ENCODE results near the gene HBM. TPM values are rescaled to one million over a fixed set of nuclear protein-coding genes. Genes with fewer than 3 reads are reported as not detected.
"Not testable (repeated sequence)": the region's sequence is repeated elsewhere in the genome, so short reads cannot be mapped to it uniquely, and the experiment has no call there.

HBM gene
- total RNA-seq, 3 donors from 2014 or later (not counting 1 experiment from before 2014, with no cell fraction given), result not detected

DNA sequence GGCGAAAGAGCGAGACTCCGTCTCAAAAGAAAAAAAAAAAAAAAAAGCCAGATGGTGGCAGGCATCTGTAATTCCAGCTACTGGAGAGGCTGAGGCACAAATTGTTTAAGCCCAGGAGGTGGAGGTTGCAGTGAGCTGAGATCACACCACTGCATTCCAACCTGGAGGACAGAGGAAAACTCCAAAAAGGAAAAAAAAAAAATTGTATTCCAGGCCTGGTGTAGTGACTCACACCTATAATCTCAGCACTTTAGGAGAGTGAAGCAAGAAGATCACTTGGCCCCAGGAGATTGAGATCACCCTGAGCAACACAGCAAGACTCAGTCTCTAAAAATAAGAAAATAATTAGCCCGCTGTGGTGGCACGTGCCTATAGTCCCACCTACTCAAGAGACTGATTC lies 34.6 kb downstream of the HBM start:
- no peak for ATAC-seq

DNA sequence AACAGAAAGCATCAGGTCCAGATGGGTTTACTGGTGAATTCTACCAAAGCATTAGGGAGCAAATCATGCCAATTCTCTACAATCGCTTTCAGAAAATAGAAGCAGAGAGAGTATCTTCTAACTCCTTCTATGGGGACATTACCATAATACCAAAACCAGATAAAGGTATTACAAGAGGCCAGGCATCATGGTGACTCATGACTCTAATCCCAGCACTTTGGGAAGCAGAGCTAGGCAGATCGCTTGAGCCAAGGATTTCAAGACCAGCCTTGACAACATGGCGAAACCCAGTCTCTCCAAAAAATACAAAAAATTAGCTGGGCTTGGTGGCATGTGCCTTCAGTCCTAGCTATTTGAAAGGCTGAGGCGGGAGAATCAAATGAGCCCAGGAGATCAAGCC lies 37.5 kb downstream of the HBM start:
- Mint-ChIP-seq H3K4me3 (no peak overlapping the region), H3K4me1 (peaks cover 0 to 4% of the 10 kb centered on the region in 2 donors), H3K27ac (no peak overlapping the region), H3K36me3 (peaks cover 15% of the 10 kb centered on the region), H3K9me3 (no peaks in the 10 kb centered on the region), H3K27me3 (ENCODE audit: low read depth in 2 of 2) (no peaks in the 10 kb centered on the region)
- no peaks in the 10 kb centered on the region for H3K27me3 ChIP-seq (ENCODE audit: control insufficient read depth, insufficient read depth, low read length)
- no peak for ATAC-seq
- intact Hi-C loops (cut with micrococcal nuclease), result no loop called here
- H3K9me3 ChIP-seq (ENCODE audit: control insufficient read depth, insufficient read depth, low read length), result no peaks in the 10 kb centered on the region
- no peak overlapping the region for H3K4me3 ChIP-seq (ENCODE audit: low read length)
- H3K36me3 ChIP-seq (ENCODE audit: control insufficient read depth, insufficient read depth, low read length), result peaks cover 66% of the 10 kb centered on the region
- TF ChIP-seq, protein P1, sequence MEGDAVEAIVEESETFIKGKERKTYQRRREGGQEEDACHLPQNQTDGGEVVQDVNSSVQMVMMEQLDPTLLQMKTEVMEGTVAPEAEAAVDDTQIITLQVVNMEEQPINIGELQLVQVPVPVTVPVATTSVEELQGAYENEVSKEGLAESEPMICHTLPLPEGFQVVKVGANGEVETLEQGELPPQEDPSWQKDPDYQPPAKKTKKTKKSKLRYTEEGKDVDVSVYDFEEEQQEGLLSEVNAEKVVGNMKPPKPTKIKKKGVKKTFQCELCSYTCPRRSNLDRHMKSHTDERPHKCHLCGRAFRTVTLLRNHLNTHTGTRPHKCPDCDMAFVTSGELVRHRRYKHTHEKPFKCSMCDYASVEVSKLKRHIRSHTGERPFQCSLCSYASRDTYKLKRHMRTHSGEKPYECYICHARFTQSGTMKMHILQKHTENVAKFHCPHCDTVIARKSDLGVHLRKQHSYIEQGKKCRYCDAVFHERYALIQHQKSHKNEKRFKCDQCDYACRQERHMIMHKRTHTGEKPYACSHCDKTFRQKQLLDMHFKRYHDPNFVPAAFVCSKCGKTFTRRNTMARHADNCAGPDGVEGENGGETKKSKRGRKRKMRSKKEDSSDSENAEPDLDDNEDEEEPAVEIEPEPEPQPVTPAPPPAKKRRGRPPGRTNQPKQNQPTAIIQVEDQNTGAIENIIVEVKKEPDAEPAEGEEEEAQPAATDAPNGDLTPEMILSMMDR (IDR thresholded peaks at IDR 0.05), result no peak
- WGBS (ENCODE audit: insufficient coverage), result 99% methylated on average over 4 of the region's 4 CpGs
- H3K4me1 ChIP-seq (ENCODE audit: control insufficient read depth, insufficient read depth, low read length), result no peaks in the 10 kb centered on the region
- DNase-seq, result no peak
- H3K27ac ChIP-seq (ENCODE audit: low read length), result no peak overlapping the region

More for the DNA sequence above, 34.6 kb downstream of the HBM start:
- WGBS (ENCODE audit: insufficient coverage), result 98% methylated on average over 5 of the region's 5 CpGs
- Histone ChIP-seq H3K27ac (ENCODE audit: low read length) (no peak overlapping the region), H3K9me3 (ENCODE audit: control insufficient read depth, insufficient read depth, low read length) (no peaks in the 10 kb centered on the region), H3K27me3 (ENCODE audit: control insufficient read depth, insufficient read depth, low read length) (no peaks in the 10 kb centered on the region), H3K4me3 (ENCODE audit: low read length) (no peak overlapping the region), H3K36me3 (ENCODE audit: control insufficient read depth, insufficient read depth, low read length) (peaks cover 55% of the 10 kb centered on the region), H3K4me1 (ENCODE audit: control insufficient read depth, insufficient read depth, low read length) (no peaks in the 10 kb centered on the region)
- Mint-ChIP-seq H3K27me3 (ENCODE audit: low read depth in 2 of 2) (no peaks in the 10 kb centered on the region), H3K27ac (no peak overlapping the region), H3K36me3 (no peaks in the 10 kb centered on the region), H3K9me3 (no peaks in the 10 kb centered on the region), H3K4me3 (no peak overlapping the region), H3K4me1 (no peaks in the 10 kb centered on the region)
- TF ChIP-seq, protein P1 (IDR thresholded peaks at IDR 0.05), result no peak
- intact Hi-C loops (cut with micrococcal nuclease), result no loop called here
- no peak for DNase-seq

DNA sequence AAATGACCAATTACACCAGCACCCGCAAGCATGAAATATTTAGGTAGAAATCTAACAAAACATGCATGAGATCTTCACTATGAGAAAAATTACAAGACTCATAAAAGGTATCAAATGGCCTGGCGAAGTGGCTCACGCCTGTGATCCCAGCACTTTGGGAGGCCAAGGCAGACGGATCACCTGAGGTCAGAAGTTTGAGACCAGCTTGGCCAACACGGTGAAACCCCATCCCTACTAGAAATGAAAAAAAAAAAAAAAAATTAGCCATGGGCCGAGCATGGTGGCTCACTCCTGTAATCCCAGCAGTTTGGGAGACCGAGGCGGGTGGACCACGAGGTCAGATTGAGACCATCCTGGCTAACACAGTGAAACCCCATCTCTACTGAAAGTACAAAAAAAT lies 38.3 kb downstream of the HBM start:
- 94% methylated on average over 9 of the region's 9 CpGs for WGBS (ENCODE audit: insufficient coverage)
- H3K4me3 Mint-ChIP-seq; H3K9me3 ChIP-seq (ENCODE audit: control insufficient read depth, insufficient read depth, low read length); H3K9me3 Mint-ChIP-seq; intact Hi-C loops (cut with micrococcal nuclease); H3K27ac ChIP-seq (ENCODE audit: low read length); H3K4me1 Mint-ChIP-seq; H3K4me3 ChIP-seq (ENCODE audit: low read length); DNase-seq; ATAC-seq; H3K27ac Mint-ChIP-seq; H3K27me3 Mint-ChIP-seq (ENCODE audit: low read depth in 2 of 2); H3K4me1 ChIP-seq (ENCODE audit: control insufficient read depth, insufficient read depth, low read length); H3K27me3 ChIP-seq (ENCODE audit: control insufficient read depth, insufficient read depth, low read length): not testable (repeated sequence)
- H3K36me3 ChIP-seq (ENCODE audit: control insufficient read depth, insufficient read depth, low read length), result peaks cover 65% of the 10 kb centered on the region
- peaks cover 21% of the 10 kb centered on the region for H3K36me3 Mint-ChIP-seq

DNA sequence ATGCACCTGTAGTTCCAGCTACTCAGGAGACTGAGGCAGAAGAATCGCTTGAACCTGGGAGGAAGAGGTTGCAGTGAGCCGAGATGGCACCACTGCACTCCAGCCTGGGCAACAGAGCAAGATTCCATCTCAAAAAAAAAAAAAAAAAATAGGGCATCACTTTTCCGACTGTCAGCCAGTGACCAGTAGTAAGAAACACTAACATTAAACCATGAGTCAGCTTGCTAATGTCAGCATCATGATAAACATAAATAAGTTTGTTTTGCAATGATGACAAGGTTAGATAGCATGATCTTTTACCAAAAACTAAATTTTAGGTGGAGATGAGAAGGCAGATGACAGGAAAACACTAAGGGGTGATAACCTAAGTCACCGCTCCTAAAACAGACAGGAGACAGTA lies 43.6 kb downstream of the HBM start:
- H3K27me3 Mint-ChIP-seq (ENCODE audit: low read depth in 2 of 2); H3K4me3 ChIP-seq (ENCODE audit: low read length); H3K9me3 ChIP-seq (ENCODE audit: control insufficient read depth, insufficient read depth, low read length); H3K4me1 Mint-ChIP-seq; intact Hi-C loops (cut with micrococcal nuclease); H3K4me1 ChIP-seq (ENCODE audit: control insufficient read depth, insufficient read depth, low read length); H3K9me3 Mint-ChIP-seq; H3K27me3 ChIP-seq (ENCODE audit: control insufficient read depth, insufficient read depth, low read length); ATAC-seq; H3K4me3 Mint-ChIP-seq; DNase-seq; H3K27ac ChIP-seq (ENCODE audit: low read length); H3K27ac Mint-ChIP-seq: not testable (repeated sequence)
- H3K36me3 ChIP-seq (ENCODE audit: control insufficient read depth, insufficient read depth, low read length), result peaks cover 64% of the 10 kb centered on the region
- 97% methylated on average over 3 of the region's 4 CpGs for WGBS (ENCODE audit: insufficient coverage)
- peaks cover 21% of the 10 kb centered on the region for H3K36me3 Mint-ChIP-seq

DNA sequence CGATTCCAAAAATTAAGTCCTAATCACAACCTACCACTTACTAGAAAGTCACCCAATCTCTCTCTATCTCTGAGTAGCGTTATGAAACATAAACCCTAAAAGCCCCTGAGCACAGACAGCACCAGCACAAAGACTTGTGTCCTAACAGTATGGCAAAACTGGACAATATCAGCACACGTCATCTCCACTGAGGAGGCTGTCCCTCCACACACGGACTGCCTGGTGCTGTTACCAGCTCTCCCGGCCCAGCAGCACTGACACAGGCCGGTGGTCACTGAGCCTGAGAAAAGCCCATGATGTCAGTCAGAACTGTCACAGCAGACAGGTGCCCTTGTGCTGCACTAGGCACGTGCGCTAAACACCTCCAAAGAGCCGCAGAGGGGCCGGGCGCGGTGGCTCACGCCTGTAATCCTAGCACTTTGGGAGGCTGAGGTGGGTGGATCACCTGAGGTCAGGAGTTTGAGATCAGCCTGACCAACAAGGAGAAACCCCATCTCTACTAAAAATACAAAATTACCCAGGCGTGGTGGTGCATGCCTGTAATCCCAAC lies 45.9 kb downstream of the HBM start:
- H3K9me3 ChIP-seq (ENCODE audit: control insufficient read depth, insufficient read depth, low read length); H3K27me3 Mint-ChIP-seq (ENCODE audit: low read depth in 2 of 2); H3K9me3 Mint-ChIP-seq; H3K4me1 Mint-ChIP-seq; H3K4me3 Mint-ChIP-seq; H3K27ac ChIP-seq (ENCODE audit: low read length); ATAC-seq; H3K4me3 ChIP-seq (ENCODE audit: low read length); H3K4me1 ChIP-seq (ENCODE audit: control insufficient read depth, insufficient read depth, low read length); H3K27me3 ChIP-seq (ENCODE audit: control insufficient read depth, insufficient read depth, low read length); intact Hi-C loops (cut with micrococcal nuclease); H3K27ac Mint-ChIP-seq; DNase-seq: not testable (repeated sequence)
- peaks cover 12% of the 10 kb centered on the region for H3K36me3 Mint-ChIP-seq
- peaks cover 56% of the 10 kb centered on the region for H3K36me3 ChIP-seq (ENCODE audit: control insufficient read depth, insufficient read depth, low read length)
- 95% methylated on average over 14 of the region's 14 CpGs for WGBS (ENCODE audit: insufficient coverage)
